Activated naive CD4-positive, alpha-beta T cell treated with anti-CD3 and anti-CD28 coated beads for 36 hours (primary cell): ENCODE data around the gene CTAGE8. TPM values are rescaled to one million over a fixed set of nuclear protein-coding genes. Genes with fewer than 3 reads are reported as not detected.
"Not testable (repeated sequence)": the region's sequence is repeated elsewhere in the genome, so short reads cannot be mapped to it uniquely, and the experiment has no call there.

ENCODE experiments used
- CTCF ChIA-PET: fragments of 350-600 bp; sonication (Branson Sonifier 250); formaldehyde crosslinking; loops from one replicate; lab custom pipeline; 2021; ENCODE audit warnings: antibody characterized with exemption; lab: Charles Lee
- DNase-seq: peaks from one replicate; pipeline ENCODE4 v3.0.0-alpha.2; 2020
- H3K27ac Mint-ChIP-seq: one replicate; pipeline ENCODE4 v1.8.0; 2021; ENCODE audit warnings: mild to moderate bottlenecking, mixed read lengths
- H3K27me3 Mint-ChIP-seq: one replicate; pipeline ENCODE4 v1.8.0; 2021; ENCODE audit warnings: low read depth, mixed read lengths
- H3K36me3 Mint-ChIP-seq: one replicate; pipeline ENCODE4 v1.8.0; 2021; ENCODE audit warnings: low read depth, mixed read lengths
- H3K4me1 Mint-ChIP-seq: one replicate; pipeline ENCODE4 v1.8.0; 2021; ENCODE audit warnings: low read depth, mixed read lengths
- H3K4me3 Mint-ChIP-seq: one replicate; pipeline ENCODE4 v1.8.0; 2021; ENCODE audit warnings: mild to moderate bottlenecking, moderate library complexity, mixed read lengths
- H3K9me3 Mint-ChIP-seq: one replicate; pipeline ENCODE4 v1.8.0; 2021; ENCODE audit warnings: mixed read lengths
- intact Hi-C: fragments of 100-400 bp; cut with micrococcal nuclease; formaldehyde crosslinking; loops from one replicate; pipeline ENCODE4 v1.15.1; 2023
- total RNA-seq, 2 experiments: library from RNA; stranded (reverse); gene quantifications; one replicate each; pipeline ENCODE4 v1.2.3, GENCODE V29; 2021

CTAGE8 gene
- total RNA-seq, 2 experiments from 2014 or later = 1.3 to 1.5 TPM

- H3K4me3 Mint-ChIP-seq, H3K9me3 Mint-ChIP-seq, H3K27me3 Mint-ChIP-seq, H3K27ac Mint-ChIP-seq, H3K4me1 Mint-ChIP-seq, H3K36me3 Mint-ChIP-seq, DNase-seq, CTCF ChIA-PET, intact Hi-C loops: not testable (repeated sequence)
Observed at GRCh38 chr7:144283716-144284115, 14.6 kb upstream of the CTAGE8 start.

GRCh38 chr7:144282490-144282889 is 13.4 kb upstream of the CTAGE8 start:
- intact Hi-C loops, H3K4me3 Mint-ChIP-seq, H3K4me1 Mint-ChIP-seq, H3K27ac Mint-ChIP-seq, DNase-seq, CTCF ChIA-PET, H3K9me3 Mint-ChIP-seq, H3K36me3 Mint-ChIP-seq, H3K27me3 Mint-ChIP-seq: not testable (repeated sequence)

GRCh38 chr7:144281981-144282380 is 12.9 kb upstream of the CTAGE8 start:
- intact Hi-C loops, H3K4me3 Mint-ChIP-seq, H3K36me3 Mint-ChIP-seq, H3K4me1 Mint-ChIP-seq, DNase-seq, H3K27ac Mint-ChIP-seq, H3K27me3 Mint-ChIP-seq, H3K9me3 Mint-ChIP-seq, CTCF ChIA-PET: not testable (repeated sequence)

- H3K4me1 Mint-ChIP-seq, H3K4me3 Mint-ChIP-seq, H3K27ac Mint-ChIP-seq, DNase-seq, H3K36me3 Mint-ChIP-seq, H3K27me3 Mint-ChIP-seq, intact Hi-C loops, H3K9me3 Mint-ChIP-seq, CTCF ChIA-PET: not testable (repeated sequence)
Observed at GRCh38 chr7:144280010-144280409, 10.9 kb upstream of the CTAGE8 start.

GRCh38 chr7:144275281-144275680 is 6.2 kb upstream of the CTAGE8 start:
- CTCF ChIA-PET, H3K4me3 Mint-ChIP-seq, H3K4me1 Mint-ChIP-seq, H3K36me3 Mint-ChIP-seq, H3K27me3 Mint-ChIP-seq, H3K9me3 Mint-ChIP-seq, intact Hi-C loops, H3K27ac Mint-ChIP-seq, DNase-seq: not testable (repeated sequence)

- H3K27me3 Mint-ChIP-seq, DNase-seq, H3K9me3 Mint-ChIP-seq, H3K36me3 Mint-ChIP-seq, H3K27ac Mint-ChIP-seq, H3K4me3 Mint-ChIP-seq, H3K4me1 Mint-ChIP-seq, intact Hi-C loops, CTCF ChIA-PET: not testable (repeated sequence)
Observed at GRCh38 chr7:144264692-144265091, 4.4 kb downstream of the CTAGE8 start, which contains the start of gene OR2A7. OR2A7 (minus strand) TSS chr7:144264792; CDS start chr7:144259628, 5,164 bp downstream.

- H3K27ac Mint-ChIP-seq, H3K4me1 Mint-ChIP-seq, H3K4me3 Mint-ChIP-seq, intact Hi-C loops, DNase-seq, H3K27me3 Mint-ChIP-seq, CTCF ChIA-PET, H3K36me3 Mint-ChIP-seq, H3K9me3 Mint-ChIP-seq: not testable (repeated sequence)
Observed at GRCh38 chr7:144262128-144262527, 7.0 kb downstream of the CTAGE8 start.

- intact Hi-C loops, H3K9me3 Mint-ChIP-seq, H3K36me3 Mint-ChIP-seq, H3K27me3 Mint-ChIP-seq, DNase-seq, H3K4me3 Mint-ChIP-seq, CTCF ChIA-PET, H3K4me1 Mint-ChIP-seq, H3K27ac Mint-ChIP-seq: not testable (repeated sequence)
Observed at GRCh38 chr7:144259067-144259466, 10.0 kb downstream of the CTAGE8 start.

- CTCF ChIA-PET = no interaction called here
- no peak for DNase-seq
- H3K27ac Mint-ChIP-seq = no peak overlapping the region
Observed at GRCh38 chr7:144256112-144256511, 13.0 kb downstream of the CTAGE8 start.

GRCh38 chr7:144255471-144255897 is 13.6 kb downstream of the CTAGE8 start:
- intact Hi-C loops = no loop called here
- Mint-ChIP-seq H3K4me3 (no peak overlapping the region), H3K27ac (no peak overlapping the region), H3K4me1 (no peaks in the 10 kb centered on the region), H3K36me3 (no peaks in the 10 kb centered on the region), H3K9me3 (no peaks in the 10 kb centered on the region), H3K27me3 (no peaks in the 10 kb centered on the region)
- CTCF ChIA-PET = no interaction called here
- no peak for DNase-seq

More at GRCh38 chr7:144256112-144256511, 13.0 kb downstream of the CTAGE8 start:
- intact Hi-C loops = no loop called here
- Mint-ChIP-seq H3K4me1 (no peaks in the 10 kb centered on the region), H3K36me3 (no peaks in the 10 kb centered on the region), H3K4me3 (no peak overlapping the region), H3K27me3 (no peaks in the 10 kb centered on the region), H3K9me3 (no peaks in the 10 kb centered on the region)

- H3K4me1 Mint-ChIP-seq, H3K36me3 Mint-ChIP-seq, H3K4me3 Mint-ChIP-seq, CTCF ChIA-PET, DNase-seq, intact Hi-C loops, H3K27me3 Mint-ChIP-seq, H3K27ac Mint-ChIP-seq, H3K9me3 Mint-ChIP-seq: not testable (repeated sequence)
Observed at GRCh38 chr7:144252307-144252706, 16.8 kb downstream of the CTAGE8 start.

- H3K36me3 Mint-ChIP-seq, H3K9me3 Mint-ChIP-seq, H3K27me3 Mint-ChIP-seq, H3K4me1 Mint-ChIP-seq, H3K4me3 Mint-ChIP-seq, H3K27ac Mint-ChIP-seq, CTCF ChIA-PET, intact Hi-C loops, DNase-seq: not testable (repeated sequence)
Observed at GRCh38 chr7:144247674-144248330, 21.3 kb downstream of the CTAGE8 start.

GRCh38 chr7:144246967-144247366 is 22.1 kb downstream of the CTAGE8 start:
- intact Hi-C loops, H3K4me3 Mint-ChIP-seq, H3K9me3 Mint-ChIP-seq, H3K27ac Mint-ChIP-seq, CTCF ChIA-PET, DNase-seq, H3K36me3 Mint-ChIP-seq, H3K27me3 Mint-ChIP-seq, H3K4me1 Mint-ChIP-seq: not testable (repeated sequence)
